T-cell (primary cell): ENCODE measurements around the gene ABO. TPM values are rescaled to one million over a fixed set of nuclear protein-coding genes. Genes with fewer than 3 reads are reported as not detected.
"Not testable (repeated sequence)": the region's sequence is repeated elsewhere in the genome, so short reads cannot be mapped to it uniquely, and the experiment has no call there.

Source experiments
- ATAC-seq, 4 experiments: fragments of 200-7000 bp in 3 of 4; fragments of 150-1000 bp in 1 of 4; cut with Tn5 transposase; replicated peaks in 1 of 4; 1 replicate in 3 of 4; 2 replicates in 1 of 4; pipeline ENCODE4 v1.10.0; 2021; ENCODE audit warnings: moderate library complexity in 3 of 4, mild to moderate bottlenecking in 2 of 4, moderate number of reproducible peaks in 1 of 4
- CTCF ChIA-PET, 2 donors: fragments of 300-600 bp; sonication (Branson Sonifier 250); formaldehyde crosslinking; loops; one replicate each; lab custom pipeline; 2022; ENCODE audit warnings: antibody characterized with exemption in 2 of 2; lab: Charles Lee
- POLR2A ChIA-PET, 2 donors: fragments of 300-600 bp; sonication (Branson Sonifier 250); formaldehyde crosslinking; loops; one replicate each; lab custom pipeline; 2022; ENCODE audit warnings: antibody characterized with exemption in 2 of 2; lab: Charles Lee
- DNase-seq, 35 experiments: peaks; one replicate each; pipeline versions ENCODE4 v3.0.0 to v3.0.0-alpha.2; 2013 to 2023
- H3K27ac ChIP-seq: one replicate; pipeline ENCODE4 v1.5.1; 2013; ENCODE audit warnings: low read length
- H3K27me3 ChIP-seq, 2 experiments: replicated peaks in 1 of 2; 1 replicate in 1 of 2; 2 replicates in 1 of 2; pipeline versions ENCODE4 v1.6.1 to v1.7.0; 2013; ENCODE audit warnings: low read length in 1 of 2, mixed read lengths in 1 of 2; ENCODE audit not compliant: control insufficient read depth in 2 of 2, insufficient read depth in 2 of 2; ENCODE audit errors: extremely low read depth in 1 of 2
- H3K36me3 ChIP-seq, 2 donors: 1 replicate in 1 of 2; 2 replicates in 1 of 2; pipeline versions ENCODE4 v1.6.1 to v1.7.0; 2013; ENCODE audit warnings: low read length in 1 of 2; ENCODE audit not compliant: control insufficient read depth in 2 of 2, insufficient read depth in 1 of 2; ENCODE audit errors: extremely low read depth in 1 of 2
- H3K4me1 ChIP-seq, 2 experiments: 1 replicate in 1 of 2; 2 replicates in 1 of 2; pipeline versions ENCODE4 v1.6.1 to v1.7.0; 2013; ENCODE audit warnings: low read length in 2 of 2, mixed read lengths in 1 of 2; ENCODE audit not compliant: insufficient read depth in 2 of 2, control insufficient read depth in 1 of 2; ENCODE audit errors: extremely low read depth in 1 of 2
- H3K4me3 ChIP-seq, 2 donors: 1 replicate in 1 of 2; 2 replicates in 1 of 2; pipeline versions ENCODE4 v1.5.1 to v1.7.0; 2013; ENCODE audit warnings: mild to moderate bottlenecking in 2 of 2, low read length in 1 of 2, moderate library complexity in 1 of 2; ENCODE audit not compliant: control insufficient read depth in 1 of 2; ENCODE audit errors: extremely low read depth in 1 of 2
- H3K9me3 ChIP-seq: 2 replicates; pipeline ENCODE4 v1.7.0; 2013
- H3K27ac Mint-ChIP-seq, 2 donors: one replicate each; pipeline ENCODE4 v1.8.0; 2020 to 2021; ENCODE audit warnings: mild to moderate bottlenecking in 2 of 2, mixed read lengths in 2 of 2
- H3K27me3 Mint-ChIP-seq, 2 donors: one replicate each; pipeline ENCODE4 v1.8.0; 2021 to 2022; ENCODE audit warnings: mixed read lengths in 2 of 2
- H3K36me3 Mint-ChIP-seq: one replicate; pipeline ENCODE4 v1.8.0; 2021; ENCODE audit warnings: mixed read lengths
- H3K4me1 Mint-ChIP-seq, 3 donors: one replicate each; pipeline ENCODE4 v1.8.0; 2020 to 2022; ENCODE audit warnings: mixed read lengths in 3 of 3, mild to moderate bottlenecking in 1 of 3
- H3K4me3 Mint-ChIP-seq, 3 donors: one replicate each; pipeline ENCODE4 v1.8.0; 2020 to 2022; ENCODE audit warnings: mild to moderate bottlenecking in 3 of 3, mixed read lengths in 3 of 3, moderate library complexity in 3 of 3
- H3K9me3 Mint-ChIP-seq, 3 donors: one replicate each; pipeline ENCODE4 v1.8.0; 2020 to 2022; ENCODE audit warnings: mixed read lengths in 3 of 3
- WGBS: methylation state at CpG from one replicate; pipeline ENCODE4 v1.1.5; 2013; ENCODE audit warnings: missing lambda C conversion rate; ENCODE audit not compliant: insufficient coverage; 5-methylcytosine and 5-hydroxymethylcytosine counted together
- total RNA-seq, 35 experiments: library from RNA in 6 of 35; stranded (reverse) in 6 of 35; fragments of 120-200 nt in 1 of 35; gene quantifications; one replicate each; pipeline versions ENCODE4 v1.2.1 to v1.2.4 and lab custom pipeline; 2013 to 2026

ABO gene
- total RNA-seq, 5 donors from 2014 or later (not counting 1 experiment from before 2014, with no cell fraction given) = 0.06 to 1.8 (median 0.37) TPM; not detected in 1

- H3K4me3 Mint-ChIP-seq, ATAC-seq, H3K9me3 ChIP-seq, H3K27ac ChIP-seq, CTCF ChIA-PET, H3K4me1 ChIP-seq, H3K4me1 Mint-ChIP-seq, H3K9me3 Mint-ChIP-seq, H3K4me3 ChIP-seq, H3K27ac Mint-ChIP-seq, H3K36me3 Mint-ChIP-seq, H3K36me3 ChIP-seq: not testable (repeated sequence)
- peaks cover 34 to 39% of the 10 kb centered on the region in 2 donors for H3K27me3 Mint-ChIP-seq
- H3K27me3 ChIP-seq = peaks cover 0 to 14% of the 10 kb centered on the region in 2 experiments
- 86% methylated on average over 17 of the region's 19 CpGs for WGBS
- POLR2A ChIA-PET = interaction anchor here in 1 of 2 donors (0.6 kb wide), 1 partner anchor 29 kb away, joined by 3 read pairs; no protein-coding TSS in a partner anchor
- peak in 1 of 35 experiments; percentile 8 for DNase-seq
These were observed 56.7 kb downstream of the ABO start for GRCh38 chr9:133218049-133218975.

GRCh38 chr9:133217333-133217988 lies 57.5 kb downstream of the ABO start:
- H3K9me3 Mint-ChIP-seq, H3K9me3 ChIP-seq, H3K4me1 Mint-ChIP-seq, ATAC-seq, CTCF ChIA-PET, H3K27ac ChIP-seq, H3K4me3 ChIP-seq, POLR2A ChIA-PET, H3K27ac Mint-ChIP-seq, H3K36me3 Mint-ChIP-seq, H3K36me3 ChIP-seq, H3K4me3 Mint-ChIP-seq, H3K4me1 ChIP-seq: not testable (repeated sequence)
- WGBS = 59% methylated on average over 6 of the region's 12 CpGs
- peak in 1 of 35 experiments; percentile 9 for DNase-seq
- peaks cover 35 to 40% of the 10 kb centered on the region in 2 donors for H3K27me3 Mint-ChIP-seq
- H3K27me3 ChIP-seq = peaks cover 0 to 15% of the 10 kb centered on the region in 2 experiments

DNA sequence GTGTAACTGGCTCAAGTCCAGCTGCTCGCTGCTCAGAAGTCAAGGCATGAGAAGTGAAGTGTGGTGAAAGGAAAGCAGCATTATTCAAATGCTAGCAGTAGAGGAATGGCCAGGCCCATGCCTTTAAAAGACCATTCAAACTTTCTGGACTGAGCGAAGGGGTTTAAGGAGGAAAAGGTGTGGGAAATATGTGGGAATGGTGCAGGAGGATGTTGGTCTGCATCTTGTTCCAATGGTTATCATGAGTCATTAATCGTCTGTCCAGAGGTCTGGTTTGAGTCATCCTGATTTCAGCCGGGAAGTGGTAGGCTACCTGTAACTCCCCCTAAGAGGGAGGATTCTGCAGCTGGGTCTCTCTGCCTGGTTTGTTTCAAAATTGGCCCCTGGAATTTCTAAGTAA lies 60.7 kb downstream of the ABO start:
- H3K36me3 ChIP-seq, H3K27ac ChIP-seq, H3K4me3 ChIP-seq, H3K27ac Mint-ChIP-seq, ATAC-seq, CTCF ChIA-PET, DNase-seq, H3K4me1 Mint-ChIP-seq, POLR2A ChIA-PET, H3K4me3 Mint-ChIP-seq, H3K9me3 ChIP-seq, H3K36me3 Mint-ChIP-seq, H3K4me1 ChIP-seq, H3K9me3 Mint-ChIP-seq: not testable (repeated sequence)
- 69% methylated on average over 3 of the region's 4 CpGs for WGBS
- peaks cover 2 to 28% of the 10 kb centered on the region in 2 experiments for H3K27me3 ChIP-seq
- H3K27me3 Mint-ChIP-seq = peaks cover 44 to 58% of the 10 kb centered on the region in 2 donors

- Histone ChIP-seq H3K4me1 (no peaks in the 10 kb centered on the region), H3K9me3 (no peaks in the 10 kb centered on the region), H3K4me3 (no peak overlapping the region), H3K27ac (no peak overlapping the region), H3K36me3 (no peaks in the 10 kb centered on the region), H3K27me3 (peaks cover 2 to 39% of the 10 kb centered on the region in 2 experiments)
- no peak for DNase-seq
- Mint-ChIP-seq H3K4me3 (no peak overlapping the region), H3K36me3 (no peaks in the 10 kb centered on the region), H3K27ac (no peak overlapping the region), H3K4me1 (no peaks in the 10 kb centered on the region), H3K9me3 (peaks cover 0 to 9% (median 5%) of the 10 kb centered on the region in 3 donors), H3K27me3 (peaks cover 26 to 48% of the 10 kb centered on the region in 2 donors)
- CTCF ChIA-PET = no interaction called here
- 58% methylated on average over 2 of the region's 7 CpGs for WGBS
- POLR2A ChIA-PET = no interaction called here
- ATAC-seq = no peak
These were observed 64.4 kb downstream of the ABO start for GRCh38 chr9:133210609-133211008.

GRCh38 chr9:133210202-133210532 lies 64.8 kb downstream of the ABO start:
- Mint-ChIP-seq H3K4me3 (no peak overlapping the region), H3K4me1 (no peaks in the 10 kb centered on the region), H3K27me3 (peaks cover 23 to 47% of the 10 kb centered on the region in 2 donors), H3K27ac (no peak overlapping the region), H3K9me3 (peaks cover 0 to 9% (median 5%) of the 10 kb centered on the region in 3 donors), H3K36me3 (no peaks in the 10 kb centered on the region)
- DNase-seq = peak in 1 of 35 experiments; percentile 16
- no peak for ATAC-seq
- Histone ChIP-seq H3K9me3 (no peaks in the 10 kb centered on the region), H3K4me3 (no peak overlapping the region), H3K27ac (no peak overlapping the region), H3K27me3 (peaks cover 2 to 43% of the 10 kb centered on the region in 2 experiments), H3K4me1 (no peaks in the 10 kb centered on the region), H3K36me3 (no peaks in the 10 kb centered on the region)
- 61% methylated on average over 2 of the region's 7 CpGs for WGBS
- POLR2A ChIA-PET = no interaction called here
- CTCF ChIA-PET = no interaction called here

- WGBS = 80% methylated on average over 23 of the region's 29 CpGs
- H3K36me3 ChIP-seq, H3K4me1 ChIP-seq, H3K9me3 Mint-ChIP-seq, H3K27ac Mint-ChIP-seq, H3K9me3 ChIP-seq, H3K4me3 Mint-ChIP-seq, H3K36me3 Mint-ChIP-seq, ATAC-seq, POLR2A ChIA-PET, CTCF ChIA-PET, H3K27ac ChIP-seq, H3K4me1 Mint-ChIP-seq, H3K4me3 ChIP-seq: not testable (repeated sequence)
- peaks cover 2 to 48% of the 10 kb centered on the region in 2 experiments for H3K27me3 ChIP-seq
- H3K27me3 Mint-ChIP-seq = peaks cover 23 to 44% of the 10 kb centered on the region in 2 donors
- DNase-seq = peak in 1 of 35 experiments; percentile 13
These were observed 65.4 kb downstream of the ABO start for GRCh38 chr9:133209327-133210201.
